GM12892 (cell line): ENCODE measurements around the gene BHLHE40.

ENCODE experiments used
- POLR2AphosphoS5 ChIP-seq: IDR thresholded peaks from 2 replicates; pipeline ENCODE4 v1.6.1; 2011; ENCODE audit warnings: low read depth, low read length, control low read depth
- TAF1 ChIP-seq: IDR thresholded peaks from 2 replicates; pipeline ENCODE4 v1.6.1; 2011; ENCODE audit warnings: low read depth, mild to moderate bottlenecking, control low read depth, low read length, borderline replicate concordance

DNA sequence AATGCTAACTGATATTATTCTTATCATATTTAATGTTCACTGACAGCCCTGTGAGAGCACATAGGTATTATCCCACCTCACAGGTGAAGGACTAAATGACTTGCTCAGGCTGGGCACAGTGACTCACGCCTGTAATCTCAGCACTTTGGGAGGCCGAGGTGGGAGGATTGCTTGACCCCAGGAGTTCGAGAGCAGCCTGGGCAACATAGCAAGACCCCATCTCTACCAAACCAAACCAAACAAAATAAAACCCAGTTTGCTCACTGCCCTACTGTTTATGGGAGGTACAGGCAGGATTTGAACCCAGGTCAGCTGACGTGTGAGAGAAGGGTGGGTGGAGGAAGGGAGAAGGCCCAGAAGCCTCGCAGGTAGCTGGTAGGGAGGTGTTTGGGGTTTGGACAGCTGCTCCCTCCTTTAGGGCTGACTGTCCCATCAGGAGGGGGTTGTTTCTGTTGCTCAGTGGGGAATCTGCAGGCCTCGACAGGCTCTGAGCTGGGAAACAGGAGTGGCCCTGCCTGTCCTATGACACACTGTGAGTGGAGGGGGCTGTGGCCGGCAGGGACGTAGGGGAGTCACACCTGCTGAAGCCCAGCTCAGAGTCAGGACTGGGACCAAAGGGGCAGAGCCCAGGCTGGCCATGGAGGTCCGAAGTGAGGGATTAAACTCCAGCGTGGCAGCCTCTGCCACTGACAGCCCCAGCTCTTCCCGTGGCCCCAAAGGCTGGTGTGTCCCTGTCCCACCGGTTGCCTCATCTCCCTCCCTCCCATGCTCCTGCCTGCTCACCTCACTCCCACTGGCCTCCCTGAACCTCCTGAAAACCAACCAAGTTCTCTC lies 25.3 kb downstream of the BHLHE40 start:
- TF ChIP-seq TAF1: no peak
- TF ChIP-seq POLR2AphosphoS5: no peak
